ENCODE data around the gene RNF223. TPM values are rescaled to one million over a fixed set of nuclear protein-coding genes. Genes with fewer than 3 reads are reported as not detected.

Gene RNF223
- total RNA-seq, 6 donors from 2014 or later, result 1.0 to 2.4 (median 1.8) TPM

DNA sequence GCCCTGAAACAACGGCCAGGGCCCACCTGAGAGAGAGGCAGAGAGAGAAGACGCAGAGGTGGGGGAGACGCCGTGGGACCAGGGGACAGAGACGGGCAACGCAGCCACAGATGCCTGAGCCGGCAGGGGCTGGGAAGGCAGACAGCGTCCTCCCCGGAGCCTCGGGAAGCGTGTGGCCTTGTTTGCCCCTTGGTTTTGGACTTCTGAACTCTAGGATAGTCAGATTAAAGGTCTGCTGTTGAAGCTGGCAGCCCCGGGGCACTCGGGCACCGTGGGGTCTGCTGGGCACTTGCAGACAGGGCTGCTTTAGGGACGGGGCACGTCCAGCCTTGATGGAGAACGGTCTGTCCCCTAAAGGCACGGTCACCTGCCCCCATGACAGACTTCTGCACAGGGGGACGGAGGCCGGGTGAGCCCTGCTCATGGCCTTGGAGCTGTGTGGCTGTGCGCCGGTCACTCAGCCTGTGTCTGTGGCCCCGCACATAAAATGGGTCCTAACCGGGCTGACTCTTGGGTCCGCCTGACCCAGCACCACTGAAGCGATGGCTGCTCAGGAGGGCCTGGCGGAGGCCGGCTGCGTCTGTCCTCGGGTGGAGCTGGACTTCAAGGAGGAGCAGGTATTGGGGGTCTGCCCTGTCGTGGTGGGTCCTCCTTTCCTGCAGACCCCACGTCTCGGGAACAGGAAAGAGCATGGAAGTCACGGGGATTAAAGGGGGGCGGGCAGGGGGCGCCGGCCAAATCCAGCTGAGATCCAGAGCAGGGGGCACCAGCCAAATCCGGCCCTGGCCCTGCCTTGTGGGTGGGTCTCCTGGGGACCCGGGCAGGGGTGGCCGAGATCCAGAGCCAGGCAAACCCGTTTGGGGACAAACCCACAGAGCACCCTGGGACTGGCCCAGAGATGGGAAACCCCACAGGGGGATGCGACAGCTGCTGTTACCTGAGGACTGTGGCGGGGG lies 9.6 kb upstream of the RNF223 start:
- H3K4me3 ChIP-seq, result no peak overlapping the region
- WGBS, 2 donors, result 93 to 94% methylated on average over 35 of the region's 43 CpGs
- TF ChIP-seq EP300 (IDR thresholded peaks at IDR 0.05) (no peak), POLR2AphosphoS5 (IDR thresholded peaks at IDR 0.05) (no peak), POLR2A (IDR thresholded peaks at IDR 0.05) (no peak)
- TF ChIP-seq, protein P1, sequence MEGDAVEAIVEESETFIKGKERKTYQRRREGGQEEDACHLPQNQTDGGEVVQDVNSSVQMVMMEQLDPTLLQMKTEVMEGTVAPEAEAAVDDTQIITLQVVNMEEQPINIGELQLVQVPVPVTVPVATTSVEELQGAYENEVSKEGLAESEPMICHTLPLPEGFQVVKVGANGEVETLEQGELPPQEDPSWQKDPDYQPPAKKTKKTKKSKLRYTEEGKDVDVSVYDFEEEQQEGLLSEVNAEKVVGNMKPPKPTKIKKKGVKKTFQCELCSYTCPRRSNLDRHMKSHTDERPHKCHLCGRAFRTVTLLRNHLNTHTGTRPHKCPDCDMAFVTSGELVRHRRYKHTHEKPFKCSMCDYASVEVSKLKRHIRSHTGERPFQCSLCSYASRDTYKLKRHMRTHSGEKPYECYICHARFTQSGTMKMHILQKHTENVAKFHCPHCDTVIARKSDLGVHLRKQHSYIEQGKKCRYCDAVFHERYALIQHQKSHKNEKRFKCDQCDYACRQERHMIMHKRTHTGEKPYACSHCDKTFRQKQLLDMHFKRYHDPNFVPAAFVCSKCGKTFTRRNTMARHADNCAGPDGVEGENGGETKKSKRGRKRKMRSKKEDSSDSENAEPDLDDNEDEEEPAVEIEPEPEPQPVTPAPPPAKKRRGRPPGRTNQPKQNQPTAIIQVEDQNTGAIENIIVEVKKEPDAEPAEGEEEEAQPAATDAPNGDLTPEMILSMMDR (IDR thresholded peaks at IDR 0.05), result no peak
- H3K27ac ChIP-seq, result no peak overlapping the region
- H3K9me3 ChIP-seq, result no peaks in the 10 kb centered on the region
- peaks cover 0 to 11% (median 5%) of the 10 kb centered on the region in 4 donors for H3K36me3 ChIP-seq
- DNase-seq (peak; percentile 19 to 77), ATAC-seq (ENCODE audit: low FRiP score in 2 of 2) (no peak)
- peaks cover 12 to 14% (median 13%) of the 10 kb centered on the region in 4 donors for H3K4me1 ChIP-seq
- no peaks in the 10 kb centered on the region for H3K27me3 ChIP-seq

DNA sequence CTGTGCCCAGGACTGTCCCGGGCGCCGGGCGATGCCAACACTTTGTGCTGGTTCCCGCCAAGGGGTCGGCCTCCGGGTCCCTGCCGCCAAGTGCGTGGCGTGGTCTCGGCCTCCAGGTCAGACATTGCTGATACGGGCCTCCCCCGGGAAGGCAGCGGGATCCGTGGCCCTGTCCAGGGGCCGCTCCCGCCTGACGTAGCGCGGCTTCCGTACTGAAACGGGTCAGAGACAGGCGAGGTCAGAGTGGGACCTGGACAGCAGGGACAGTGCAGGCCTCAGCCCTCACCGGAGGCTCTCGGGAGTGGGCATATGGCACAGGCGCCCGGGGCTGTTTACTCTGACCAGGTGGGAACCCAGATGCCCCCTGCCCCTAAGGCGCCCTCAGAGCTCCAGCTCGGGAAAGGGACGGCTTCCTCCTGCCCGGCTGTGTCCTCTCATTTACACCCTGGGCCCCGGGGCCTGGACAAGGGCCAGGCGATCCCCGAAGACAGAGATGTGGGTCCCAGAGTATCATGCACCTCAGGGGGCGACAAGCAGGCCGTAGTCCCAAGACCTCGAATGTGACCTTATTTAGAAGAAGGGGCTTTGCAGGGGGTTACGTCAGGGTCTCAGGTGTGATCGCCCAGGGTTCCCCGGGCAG lies 8.8 kb upstream of the RNF223 start:
- no peak overlapping the region for H3K4me3 ChIP-seq
- no peaks in the 10 kb centered on the region for H3K9me3 ChIP-seq
- peaks cover 0 to 11% (median 5%) of the 10 kb centered on the region in 4 donors for H3K36me3 ChIP-seq
- no peak overlapping the region for H3K27ac ChIP-seq
- no peak for TF ChIP-seq EP300 (IDR thresholded peaks at IDR 0.05)
- TF ChIP-seq, protein P1 (IDR thresholded peaks at IDR 0.05), result no peak
- ATAC-seq (ENCODE audit: low FRiP score in 2 of 2) (no peak), DNase-seq (peak; percentile 15 to 83)
- H3K4me1 ChIP-seq, result peaks cover 12 to 14% (median 13%) of the 10 kb centered on the region in 4 donors
- 91 to 99% methylated on average over 34 to 40 of the region's 40 CpGs for WGBS, 2 donors
- H3K27me3 ChIP-seq, result no peaks in the 10 kb centered on the region

DNA sequence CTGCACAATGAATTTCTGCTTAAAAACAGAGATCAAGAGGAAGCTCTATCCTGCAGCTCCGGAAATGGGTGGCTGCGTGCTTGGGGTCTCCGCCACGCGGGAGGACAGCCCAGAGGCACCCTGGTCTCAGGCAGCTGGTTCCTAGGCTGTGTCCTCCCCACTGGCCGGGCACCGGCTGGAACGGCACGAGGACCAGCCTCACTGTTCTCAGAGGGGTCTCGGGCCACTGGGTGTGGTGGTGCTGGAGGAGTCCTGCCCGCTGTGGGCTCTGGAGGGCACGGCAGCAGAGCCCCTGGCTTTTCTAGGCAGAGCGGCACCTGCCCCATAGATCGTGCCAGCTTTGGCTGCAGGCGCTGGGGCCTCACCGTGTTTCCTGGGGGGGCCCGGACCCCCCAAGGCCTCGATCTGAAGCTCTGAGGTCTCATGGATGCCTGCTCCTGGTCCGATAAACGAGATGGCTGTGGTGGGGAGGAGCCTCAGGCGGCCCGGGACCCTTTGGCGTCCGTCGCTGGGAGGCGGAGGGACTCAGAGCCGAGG lies 8.2 kb upstream of the RNF223 start:
- WGBS, 2 donors, result 94 to 96% methylated on average over 11 to 16 of the region's 27 CpGs
- no peaks in the 10 kb centered on the region for H3K9me3 ChIP-seq
- no peaks in the 10 kb centered on the region for H3K27me3 ChIP-seq
- TF ChIP-seq POLR2A (IDR thresholded peaks at IDR 0.05) (no peak), POLR2AphosphoS5 (IDR thresholded peaks at IDR 0.05) (no peak), EP300 (IDR thresholded peaks at IDR 0.05) (no peak)
- TF ChIP-seq, protein P1 (IDR thresholded peaks at IDR 0.05), result no peak
- H3K4me1 ChIP-seq, result peaks cover 12 to 14% (median 13%) of the 10 kb centered on the region in 4 donors
- peaks cover 0 to 11% (median 5%) of the 10 kb centered on the region in 4 donors for H3K36me3 ChIP-seq
- no peak overlapping the region for H3K4me3 ChIP-seq
- peak; percentile 17 to 81 for DNase-seq
- H3K27ac ChIP-seq, result no peak overlapping the region
- ATAC-seq (ENCODE audit: low FRiP score in 2 of 2), result no peak

DNA sequence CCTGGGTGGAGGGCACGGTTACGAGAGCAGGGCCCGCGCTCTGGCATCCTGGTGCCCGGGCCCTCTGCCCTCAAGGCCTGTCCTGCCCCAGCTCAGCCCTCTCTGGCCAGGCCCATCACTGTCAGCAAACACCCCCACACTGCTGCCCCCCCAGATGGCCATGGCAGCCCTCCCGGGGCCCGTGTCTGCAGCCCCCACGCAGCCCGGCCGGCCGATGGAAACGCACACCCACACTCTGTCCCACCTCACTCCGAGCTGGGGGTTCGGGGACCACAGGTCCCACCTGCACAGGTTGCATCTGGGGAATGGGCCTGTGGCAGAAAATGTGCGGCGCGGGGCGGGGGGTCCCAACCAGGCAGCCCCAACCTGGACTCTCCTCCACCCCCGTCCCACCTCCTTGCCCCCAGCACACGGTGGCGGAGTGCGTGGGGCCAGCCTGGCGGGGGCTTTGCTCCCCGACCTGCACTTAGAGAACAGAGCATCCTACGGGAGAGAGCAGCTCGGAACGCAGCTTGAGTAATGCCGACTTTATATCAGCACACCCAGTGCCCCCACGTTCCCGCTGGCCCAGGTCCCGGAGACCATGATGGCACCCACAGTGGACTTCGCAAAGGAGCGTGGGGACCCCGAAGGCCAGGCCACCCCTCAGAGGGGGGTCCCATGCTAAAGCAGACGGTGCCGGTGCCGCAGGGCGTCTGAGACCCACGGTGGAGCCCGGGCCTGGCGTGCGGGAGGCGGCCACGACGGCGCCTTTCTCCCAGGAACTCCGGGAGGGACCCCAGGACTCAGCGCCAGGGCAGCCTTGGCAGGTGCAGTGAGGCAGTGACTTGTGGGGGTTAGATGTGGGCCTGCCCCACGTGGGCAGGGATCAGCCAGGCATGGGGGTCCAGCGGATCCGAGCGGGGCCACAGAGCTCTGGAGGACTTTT lies 7.5 kb upstream of the RNF223 start:
- ATAC-seq (ENCODE audit: low FRiP score in 2 of 2), result no peak
- H3K36me3 ChIP-seq, result peaks cover 0 to 11% (median 5%) of the 10 kb centered on the region in 4 donors
- peaks cover 12 to 14% (median 13%) of the 10 kb centered on the region in 4 donors for H3K4me1 ChIP-seq
- H3K9me3 ChIP-seq, result no peaks in the 10 kb centered on the region
- no peak overlapping the region for H3K4me3 ChIP-seq
- WGBS, 2 donors, result 90 to 98% methylated on average over 24 to 49 of the region's 52 CpGs
- DNase-seq, result peak; percentile 19 to 82
- H3K27ac ChIP-seq, result no peak overlapping the region
- H3K27me3 ChIP-seq, result no peaks in the 10 kb centered on the region
- TF ChIP-seq, protein P1 (IDR thresholded peaks at IDR 0.05), result no peak
- TF ChIP-seq POLR2A (IDR thresholded peaks at IDR 0.05), result no peak
- TF ChIP-seq POLR2AphosphoS5 (IDR thresholded peaks at IDR 0.05), result no peak
- no peak for TF ChIP-seq EP300 (IDR thresholded peaks at IDR 0.05)
